Heart right ventricle (tissue), 16 donors: ENCODE results near the gene TGFBR2. TPM values are rescaled to one million over a fixed set of nuclear protein-coding genes. Genes with fewer than 3 reads are reported as not detected.

Experiments
- ATAC-seq, 8 donors: fragments of 200-7000 bp; cut with Tn5 transposase; one replicate each; pipeline ENCODE4 v1.9.1; 2020; ENCODE audit warnings: mild to moderate bottlenecking in 8 of 8, moderate library complexity in 8 of 8, moderate number of reproducible peaks in 1 of 8
- DNase-seq, 2 donors: peaks; one replicate each; pipeline ENCODE4 v3.0.0-alpha.2; 2020
- H3K27ac ChIP-seq, 10 donors: fragments of 200-600 bp; sonication (generic) in 2 of 10; one replicate each; pipeline versions ENCODE4 v1.5.0 to v1.8.0; 2020 to 2022; ENCODE audit warnings: mild to moderate bottlenecking in 3 of 10
- H3K27me3 ChIP-seq, 7 donors: fragments of 200-600 bp; one replicate each; pipeline ENCODE4 v1.8.0; 2021 to 2022; ENCODE audit warnings: mild to moderate bottlenecking in 2 of 7
- H3K36me3 ChIP-seq, 9 donors: fragments of 200-600 bp; sonication (generic) in 1 of 9; one replicate each; pipeline versions ENCODE4 v1.5.0 to v1.8.0; 2020 to 2022; ENCODE audit warnings: mild to moderate bottlenecking in 2 of 9
- H3K4me1 ChIP-seq, 9 donors: fragments of 200-600 bp; sonication (generic) in 1 of 9; one replicate each; pipeline versions ENCODE4 v1.5.0 to v1.8.0; 2020 to 2022; ENCODE audit warnings: mild to moderate bottlenecking in 4 of 9
- H3K4me3 ChIP-seq, 10 donors: fragments of 200-600 bp; sonication (generic) in 2 of 10; one replicate each; pipeline versions ENCODE4 v1.5.0 to v1.8.0; 2020 to 2022; ENCODE audit warnings: mild to moderate bottlenecking in 7 of 10, moderate library complexity in 2 of 10
- H3K9me3 ChIP-seq, 11 donors: fragments of 200-600 bp in 10 of 11; sonication (generic) in 2 of 11; one replicate each; pipeline versions ENCODE4 v1.5.0 to v1.8.0; 2013 to 2022; ENCODE audit warnings: mild to moderate bottlenecking in 2 of 11, control low read depth in 1 of 11, moderate library complexity in 1 of 11
- CTCF ChIP-seq, 9 donors: fragments of 200-600 bp; sonication (generic) in 2 of 9; IDR thresholded peaks; one replicate each; pipeline versions ENCODE4 v1.5.0 to v1.8.0; 2021 to 2022; ENCODE audit warnings: antibody characterized with exemption in 9 of 9, mild to moderate bottlenecking in 5 of 9, moderate library complexity in 1 of 9
- WGBS, 2 donors: extraction: QIAGEN DNeasy Blood & Tissue Kit; methylation state at CpG; one replicate each; pipeline ENCODE4 v1.1.7; 2013; ENCODE audit warnings: inconsistent platforms in 1 of 2; 5-methylcytosine and 5-hydroxymethylcytosine counted together
- intact Hi-C, 10 donors: fragments of 100-400 bp; cut with DNase I; formaldehyde crosslinking; loops; one replicate each; pipeline versions ENCODE4 v1.11.1 to v1.14.2; 2022
- polyA plus RNA-seq, 2 donors: library from polyadenylated mRNA; stranded (reverse); fragments of 200-250 nt; gene quantifications; one replicate each; pipeline ENCODE4 v1.2.3, GENCODE V29; 2013
- total RNA-seq, 10 donors: library from RNA; stranded (reverse); fragmentation: NEBNext Ultra II Directional in 3 of 10; extraction: Animal tissue kit (Norgen Biotek cat#: 25700) in 3 of 10; gene quantifications; one replicate each; pipeline versions ENCODE4 v1.2.1 to v1.2.4, GENCODE V29; 2021 to 2023
- donor health status: Arrhythmogenic right ventricular cardiomyopathy.
- donor health status: ischemic (EF 13 %, LVEDD 7.1; RV severe dilation, severe dysfunction).
- donor health status: healthy with polysubstance abuse.
- donor health status: DM: no; HTN: yes; CAD: no.
- donor health status: DM: no; HTN: no; CAD: no.
- donor health status: ischemic (EF 25% LVEDD 6.9; RV normal size, moderate dysfunction).
- donor health status: ischemic (EF 25% LVEDD 5.7; RV mildly dilated, moderate dysfunction).
- donor health status: healthy.
- donor health status: DM: yes; HTN: yes; CAD: no.
- donor health status: Ischemic cardiomyopathy.
- donor health status: ischemic (EF 35%, LVEDD 5.7; RV mildly dilated, moderate dysfunction).
- donor health status: nonischemic (EF 11% LVEDD 7.7; RV severe dilation, severe dysfunction).
- donor health status: DM: yes; HTN: yes; CAD: no.
- donor health status: PGD.
- donor health status: ischemic (EF 29% LVEDD 5.4; RV normal size, mild dysfunction).
- donor health status: nonischemic (EF 23%, LVEDD 6.1; RV moderate dilation, normal function).

Gene TGFBR2
- total and polyA plus RNA-seq, 12 donors, result 14.6 to 197 (median 82.8) TPM

- intact Hi-C loops, result no loop called here
- H3K27ac ChIP-seq, result no peak overlapping the region
- DNase-seq (no peak), ATAC-seq (no peak)
- H3K27me3 ChIP-seq, result no peaks in the 10 kb centered on the region
- H3K4me3 ChIP-seq, result no peak overlapping the region
- peaks cover 0 to 7% (median 0%) of the 10 kb centered on the region in 9 donors for H3K4me1 ChIP-seq
- WGBS, 2 donors, result 71 to 75% methylated on average over 9 of the region's 9 CpGs
- H3K36me3 ChIP-seq, result peaks cover 0 to 13% (median 0%) of the 10 kb centered on the region in 9 donors
- peaks cover 0 to 12% (median 0%) of the 10 kb centered on the region in 11 donors for H3K9me3 ChIP-seq
- TF ChIP-seq CTCF (IDR thresholded peaks at IDR 0.05), result no peak
Observed at GRCh38 chr3:30704931-30705890, 98.8 kb downstream of the TGFBR2 start.

- WGBS, 2 donors, result 98% methylated on average over 4 of the region's 4 CpGs
- Histone ChIP-seq H3K4me3 (no peak overlapping the region), H3K4me1 (peaks cover 0 to 11% (median 0%) of the 10 kb centered on the region in 9 donors), H3K36me3 (no peaks in the 10 kb centered on the region), H3K9me3 (peaks cover 0 to 9% (median 0%) of the 10 kb centered on the region in 11 donors), H3K27me3 (no peaks in the 10 kb centered on the region), H3K27ac (no peak overlapping the region)
- DNase-seq (no peak), ATAC-seq (no peak)
- no peak for TF ChIP-seq CTCF (IDR thresholded peaks at IDR 0.05)
- intact Hi-C loops, result no loop called here
Observed at GRCh38 chr3:30707825-30708224, 101.4 kb downstream of the TGFBR2 start.

- Histone ChIP-seq H3K9me3 (peaks cover 0 to 3% (median 0%) of the 10 kb centered on the region in 11 donors), H3K4me1 (peaks cover 0 to 18% (median 0%) of the 10 kb centered on the region in 9 donors), H3K27ac (no peak overlapping the region), H3K36me3 (no peaks in the 10 kb centered on the region), H3K4me3 (no peak overlapping the region), H3K27me3 (no peaks in the 10 kb centered on the region)
- DNase-seq (no peak), ATAC-seq (peak in 1 of 8 donors; percentile 21)
- TF ChIP-seq CTCF (IDR thresholded peaks at IDR 0.05), result no peak
- intact Hi-C loops, result no loop called here
Observed at GRCh38 chr3:30708472-30708871, 102.1 kb downstream of the TGFBR2 start.

- Histone ChIP-seq H3K4me3 (no peak overlapping the region), H3K27ac (no peak overlapping the region), H3K27me3 (no peaks in the 10 kb centered on the region), H3K9me3 (peaks cover 0 to 3% (median 0%) of the 10 kb centered on the region in 11 donors), H3K4me1 (peaks cover 0 to 18% (median 0%) of the 10 kb centered on the region in 9 donors), H3K36me3 (no peaks in the 10 kb centered on the region)
- ATAC-seq, result no peak
- no peak for DNase-seq
- no peak for TF ChIP-seq CTCF (IDR thresholded peaks at IDR 0.05)
- intact Hi-C loops, result no loop called here
- 88 to 90% methylated on average over 7 of the region's 7 CpGs for WGBS, 2 donors
Observed at GRCh38 chr3:30710017-30710416, 103.6 kb downstream of the TGFBR2 start.
